Measurements from ENCODE around the gene CLDN2.

CLDN2 gene

DNA sequence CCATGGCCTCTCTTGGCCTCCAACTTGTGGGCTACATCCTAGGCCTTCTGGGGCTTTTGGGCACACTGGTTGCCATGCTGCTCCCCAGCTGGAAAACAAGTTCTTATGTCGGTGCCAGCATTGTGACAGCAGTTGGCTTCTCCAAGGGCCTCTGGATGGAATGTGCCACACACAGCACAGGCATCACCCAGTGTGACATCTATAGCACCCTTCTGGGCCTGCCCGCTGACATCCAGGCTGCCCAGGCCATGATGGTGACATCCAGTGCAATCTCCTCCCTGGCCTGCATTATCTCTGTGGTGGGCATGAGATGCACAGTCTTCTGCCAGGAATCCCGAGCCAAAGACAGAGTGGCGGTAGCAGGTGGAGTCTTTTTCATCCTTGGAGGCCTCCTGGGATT lies 8.0 kb downstream of the CLDN2 start:
- DNase-seq (ENCODE audit: low read depth, low spot score), result no peak
- H3K9ac ChIP-seq (ENCODE audit: insufficient read length), result no peak overlapping the region
- no peak overlapping the region for H3K4me3 ChIP-seq
- no peak overlapping the region for H3K27ac ChIP-seq
- H3K9me3 ChIP-seq (ENCODE audit: low read depth, low read length), result no peaks in the 10 kb centered on the region
- H3K36me3 ChIP-seq (ENCODE audit: insufficient read depth, low read length), result no peaks in the 10 kb centered on the region
- no peak for TF ChIP-seq EZH2 (IDR thresholded peaks at IDR 0.05)
- TF ChIP-seq POLR2AphosphoS5 (IDR thresholded peaks at IDR 0.05; ENCODE audit: borderline replicate concordance, low read depth, low read length), result no peak
- no peak for TF ChIP-seq FOXP2 (optimal IDR thresholded peaks at IDR 0.05; ENCODE audit: control extremely low read depth, extremely low read length, insufficient read depth)

DNA sequence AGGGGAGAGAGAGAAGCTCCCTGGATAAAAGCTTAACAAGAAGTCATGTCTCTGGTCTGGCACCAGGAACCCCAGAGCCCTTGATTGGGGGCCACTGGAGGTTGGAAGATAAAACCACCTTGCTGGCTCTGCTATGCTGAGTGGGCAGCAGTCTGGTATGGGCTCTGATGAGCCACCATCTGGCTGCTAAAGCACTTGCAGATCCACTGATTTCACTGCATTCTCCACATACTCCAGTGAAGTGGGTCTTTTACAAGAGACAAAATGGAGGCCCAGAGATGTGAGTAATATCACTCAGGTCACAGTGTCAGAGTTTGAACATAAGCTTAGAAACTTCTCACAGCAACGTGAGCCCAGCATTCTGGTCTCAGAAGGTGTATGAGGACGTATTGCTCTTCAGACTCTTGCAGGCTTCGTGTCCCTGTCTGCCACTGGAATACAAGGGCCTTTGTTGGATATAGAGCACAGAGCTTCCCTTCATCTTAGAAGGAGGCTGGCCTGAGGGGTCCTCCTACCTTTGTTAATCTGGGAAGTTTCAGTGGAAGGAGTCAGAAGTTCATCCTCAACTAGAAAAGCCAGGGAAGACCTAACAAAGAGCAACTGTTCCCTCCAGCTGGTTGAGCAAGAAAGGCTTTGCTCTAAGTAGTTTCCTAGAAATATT lies 11.8 kb downstream of the CLDN2 start:
- no peak for DNase-seq (ENCODE audit: low read depth, low spot score)
- Histone ChIP-seq H3K27ac (no peak overlapping the region), H3K9me3 (ENCODE audit: low read depth, low read length) (no peaks in the 10 kb centered on the region), H3K4me3 (no peak overlapping the region), H3K36me3 (ENCODE audit: insufficient read depth, low read length) (no peaks in the 10 kb centered on the region), H3K9ac (ENCODE audit: insufficient read length) (no peak overlapping the region)
- no peak for TF ChIP-seq EZH2 (IDR thresholded peaks at IDR 0.05)
- no peak for TF ChIP-seq POLR2AphosphoS5 (IDR thresholded peaks at IDR 0.05; ENCODE audit: borderline replicate concordance, low read depth, low read length)
- TF ChIP-seq FOXP2 (optimal IDR thresholded peaks at IDR 0.05; ENCODE audit: control extremely low read depth, extremely low read length, insufficient read depth), result no peak

DNA sequence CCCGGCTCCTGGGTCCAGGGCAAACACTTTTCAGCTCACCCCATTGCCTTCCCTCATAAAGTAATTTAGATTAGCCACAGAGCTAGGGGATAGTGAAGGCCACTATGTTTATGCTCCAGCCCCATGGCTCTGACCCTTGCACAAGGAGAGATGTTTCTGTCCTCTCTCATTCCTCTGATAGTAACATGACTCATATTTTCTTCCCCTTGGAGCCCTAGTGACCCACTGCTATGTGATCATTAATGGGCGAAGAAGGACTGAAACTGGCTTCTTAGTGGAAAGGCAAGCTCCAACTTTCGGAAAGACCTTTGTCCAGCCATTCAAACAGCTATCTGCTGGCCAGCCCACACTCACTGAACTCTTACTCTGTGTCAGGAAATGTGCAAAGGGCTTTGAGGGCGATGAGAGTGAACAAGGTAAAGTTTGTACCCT lies 12.3 kb downstream of the CLDN2 start:
- Histone ChIP-seq H3K9ac (ENCODE audit: insufficient read length) (no peak overlapping the region), H3K9me3 (ENCODE audit: low read depth, low read length) (no peaks in the 10 kb centered on the region), H3K36me3 (ENCODE audit: insufficient read depth, low read length) (no peaks in the 10 kb centered on the region), H3K4me3 (no peak overlapping the region), H3K27ac (no peak overlapping the region)
- no peak for DNase-seq (ENCODE audit: low read depth, low spot score)
- TF ChIP-seq EZH2 (IDR thresholded peaks at IDR 0.05) (no peak), POLR2AphosphoS5 (IDR thresholded peaks at IDR 0.05; ENCODE audit: borderline replicate concordance, low read depth, low read length) (no peak), FOXP2 (optimal IDR thresholded peaks at IDR 0.05; ENCODE audit: control extremely low read depth, extremely low read length, insufficient read depth) (no peak)

DNA sequence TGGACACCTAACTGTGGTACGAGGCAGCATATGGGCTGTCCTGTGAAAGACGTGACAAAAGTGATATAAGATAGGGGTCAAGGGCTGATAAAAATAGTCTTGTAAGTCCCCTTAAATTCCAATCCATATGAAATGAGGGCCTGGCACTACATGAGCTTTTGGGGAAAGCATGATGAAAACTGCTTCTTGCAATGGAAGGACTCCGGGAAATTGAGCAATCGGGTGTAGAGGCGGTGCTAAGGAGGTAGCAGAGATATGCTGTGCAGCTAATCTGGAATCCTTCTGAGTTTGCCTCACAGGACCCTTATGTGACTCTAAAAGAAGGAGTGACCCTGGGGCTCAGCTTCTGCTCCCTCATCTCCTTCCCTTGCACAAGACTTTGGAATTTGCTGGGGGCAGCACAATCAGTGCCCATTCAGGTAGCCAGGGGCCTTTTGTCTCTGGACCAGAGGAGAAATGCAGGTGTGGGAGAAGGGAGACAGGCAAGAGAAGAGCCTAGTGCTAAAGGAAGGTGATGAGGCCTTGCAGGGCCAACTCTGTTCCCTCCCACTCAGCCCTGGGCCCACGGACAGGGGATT lies 12.8 kb downstream of the CLDN2 start:
- Histone ChIP-seq H3K9me3 (ENCODE audit: low read depth, low read length) (no peaks in the 10 kb centered on the region), H3K27ac (no peak overlapping the region), H3K9ac (ENCODE audit: insufficient read length) (no peak overlapping the region), H3K4me3 (no peak overlapping the region), H3K36me3 (ENCODE audit: insufficient read depth, low read length) (no peaks in the 10 kb centered on the region)
- TF ChIP-seq POLR2AphosphoS5 (IDR thresholded peaks at IDR 0.05; ENCODE audit: borderline replicate concordance, low read depth, low read length), result no peak
- TF ChIP-seq EZH2 (IDR thresholded peaks at IDR 0.05), result no peak
- TF ChIP-seq FOXP2 (optimal IDR thresholded peaks at IDR 0.05; ENCODE audit: control extremely low read depth, extremely low read length, insufficient read depth), result no peak
- DNase-seq (ENCODE audit: low read depth, low spot score), result no peak

DNA sequence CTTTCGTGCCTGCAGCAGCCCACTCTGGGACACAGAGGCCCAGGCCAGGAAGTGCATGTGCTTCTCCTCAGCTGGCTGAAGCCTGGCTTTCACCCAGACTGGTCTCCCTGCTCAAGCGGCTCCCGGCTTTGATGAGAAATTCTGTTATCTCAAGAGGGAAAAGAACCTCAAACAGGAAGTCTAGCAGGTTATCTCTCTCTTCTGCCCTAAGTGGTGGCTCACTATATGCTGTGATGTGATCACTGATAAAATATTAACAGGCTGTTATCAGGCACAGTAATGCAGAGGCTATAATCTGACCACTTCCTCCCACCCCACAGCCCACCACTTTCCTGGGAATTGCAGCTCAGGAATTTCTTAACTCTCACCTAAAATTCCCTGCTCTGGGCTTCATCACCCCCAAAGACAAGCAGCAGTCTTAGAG lies 13.3 kb downstream of the CLDN2 start:
- TF ChIP-seq EZH2 (IDR thresholded peaks at IDR 0.05) (no peak), POLR2AphosphoS5 (IDR thresholded peaks at IDR 0.05; ENCODE audit: borderline replicate concordance, low read depth, low read length) (no peak), FOXP2 (optimal IDR thresholded peaks at IDR 0.05; ENCODE audit: control extremely low read depth, extremely low read length, insufficient read depth) (no peak)
- Histone ChIP-seq H3K36me3 (ENCODE audit: insufficient read depth, low read length) (no peaks in the 10 kb centered on the region), H3K4me3 (no peak overlapping the region), H3K9me3 (ENCODE audit: low read depth, low read length) (no peaks in the 10 kb centered on the region), H3K27ac (no peak overlapping the region), H3K9ac (ENCODE audit: insufficient read length) (no peak overlapping the region)
- DNase-seq (ENCODE audit: low read depth, low spot score), result no peak

DNA sequence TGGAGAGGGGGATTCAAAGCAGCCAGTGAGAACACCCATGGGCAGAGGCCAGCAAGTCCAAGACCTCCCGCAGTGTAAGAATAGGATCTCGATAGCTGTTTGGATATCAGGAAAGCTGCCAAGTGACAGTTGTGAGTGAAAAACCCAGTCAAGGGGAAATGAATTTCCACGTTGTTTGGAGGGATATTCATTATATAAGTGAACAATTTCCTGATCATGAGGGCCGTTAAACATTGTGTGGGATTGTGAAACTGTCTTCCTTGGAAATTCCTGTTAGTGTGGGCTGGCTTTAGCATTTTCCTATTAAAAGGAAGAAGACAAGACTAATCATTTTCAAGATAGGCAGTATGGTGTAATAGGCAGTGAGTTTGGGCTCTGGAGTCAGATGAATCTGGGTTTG lies 15.0 kb downstream of the CLDN2 start:
- TF ChIP-seq POLR2AphosphoS5 (IDR thresholded peaks at IDR 0.05; ENCODE audit: borderline replicate concordance, low read depth, low read length) (no peak), FOXP2 (optimal IDR thresholded peaks at IDR 0.05; ENCODE audit: control extremely low read depth, extremely low read length, insufficient read depth) (no peak), EZH2 (IDR thresholded peaks at IDR 0.05) (no peak)
- H3K27ac ChIP-seq, result no peak overlapping the region
- no peak overlapping the region for H3K4me3 ChIP-seq
- no peak overlapping the region for H3K9ac ChIP-seq (ENCODE audit: insufficient read length)
- DNase-seq (ENCODE audit: low read depth, low spot score), result no peak
- no peaks in the 10 kb centered on the region for H3K36me3 ChIP-seq (ENCODE audit: insufficient read depth, low read length)
- H3K9me3 ChIP-seq (ENCODE audit: low read depth, low read length), result no peaks in the 10 kb centered on the region

DNA sequence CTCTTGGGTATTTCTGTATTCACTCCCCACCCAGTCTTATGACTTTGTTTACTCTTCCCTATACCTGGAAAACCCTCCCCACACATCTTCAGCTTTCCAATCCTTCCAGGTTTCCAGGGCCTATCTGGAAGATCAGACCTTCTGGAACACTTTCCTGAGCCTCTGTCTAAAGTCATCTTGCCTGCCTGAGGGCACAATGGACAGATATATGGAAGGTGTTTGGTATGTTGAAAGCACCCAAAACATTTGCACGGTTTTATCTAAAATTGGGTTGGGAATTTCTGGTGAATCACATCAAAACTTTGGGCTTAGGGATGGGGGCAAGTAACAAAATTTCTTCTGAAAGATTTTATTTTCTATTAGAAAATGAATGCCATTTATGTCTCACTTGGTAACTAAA lies 16.0 kb downstream of the CLDN2 start:
- TF ChIP-seq POLR2AphosphoS5 (IDR thresholded peaks at IDR 0.05; ENCODE audit: borderline replicate concordance, low read depth, low read length) (no peak), EZH2 (IDR thresholded peaks at IDR 0.05) (no peak), FOXP2 (optimal IDR thresholded peaks at IDR 0.05; ENCODE audit: control extremely low read depth, extremely low read length, insufficient read depth) (no peak)
- Histone ChIP-seq H3K9ac (ENCODE audit: insufficient read length) (no peak overlapping the region), H3K27ac (no peak overlapping the region), H3K36me3 (ENCODE audit: insufficient read depth, low read length) (no peaks in the 10 kb centered on the region; the same call in 1 of the 2 replicates), H3K9me3 (ENCODE audit: low read depth, low read length) (no peaks in the 10 kb centered on the region), H3K4me3 (no peak overlapping the region)
- no peak for DNase-seq (ENCODE audit: low read depth, low spot score)

DNA sequence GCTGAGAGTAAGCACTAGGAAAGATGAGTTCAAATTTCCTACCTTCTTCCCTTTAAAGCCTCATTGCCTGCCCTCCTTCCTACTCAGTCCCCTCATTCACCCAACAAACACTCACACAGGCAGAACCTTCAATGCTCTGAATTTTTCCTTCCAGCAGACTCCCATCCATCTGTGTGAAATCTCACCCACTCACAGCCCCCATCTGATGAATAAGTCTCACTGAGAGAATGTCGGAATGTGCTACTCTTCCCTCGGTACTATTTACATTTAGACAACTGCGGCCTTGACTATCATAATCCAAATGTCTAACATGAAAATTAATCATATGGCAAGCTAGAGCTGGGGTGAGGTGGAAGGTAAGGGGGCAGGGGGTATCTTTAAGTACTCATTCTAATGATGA lies 19.4 kb downstream of the CLDN2 start:
- Histone ChIP-seq H3K27ac (no peak overlapping the region), H3K4me3 (no peak overlapping the region), H3K36me3 (ENCODE audit: insufficient read depth, low read length) (peaks cover 4% of the 10 kb centered on the region; the same call in 1 of the 2 replicates), H3K9ac (ENCODE audit: insufficient read length) (no peak overlapping the region), H3K9me3 (ENCODE audit: low read depth, low read length) (no peaks in the 10 kb centered on the region)
- TF ChIP-seq FOXP2 (optimal IDR thresholded peaks at IDR 0.05; ENCODE audit: control extremely low read depth, extremely low read length, insufficient read depth), result no peak
- TF ChIP-seq EZH2 (IDR thresholded peaks at IDR 0.05), result no peak
- no peak for TF ChIP-seq POLR2AphosphoS5 (IDR thresholded peaks at IDR 0.05; ENCODE audit: borderline replicate concordance, low read depth, low read length)
- no peak for DNase-seq (ENCODE audit: low read depth, low spot score)
